GM12872 (cell line): ENCODE data around the gene PPDPF.
A peak's percentile ranks its signal among the peaks of the same experiment; 100 is the strongest.

Experiments
- TF ChIP-seq, protein P1 (sequence below): IDR thresholded peaks from 3 replicates; pipeline ENCODE4 v1.5.1; 2011; ENCODE audit warnings: low read depth, mild to moderate bottlenecking, low read length, moderate library complexity; ENCODE audit not compliant: insufficient read depth

Gene PPDPF

GRCh38 chr20:63498960-63499337, 21.6 kb upstream of the PPDPF start, which contains the start of gene EEF1A2:
EEF1A2 (minus strand) TSS chr20:63499083; CDS start chr20:63497763, 1,320 bp downstream.
- TF ChIP-seq, protein P1, sequence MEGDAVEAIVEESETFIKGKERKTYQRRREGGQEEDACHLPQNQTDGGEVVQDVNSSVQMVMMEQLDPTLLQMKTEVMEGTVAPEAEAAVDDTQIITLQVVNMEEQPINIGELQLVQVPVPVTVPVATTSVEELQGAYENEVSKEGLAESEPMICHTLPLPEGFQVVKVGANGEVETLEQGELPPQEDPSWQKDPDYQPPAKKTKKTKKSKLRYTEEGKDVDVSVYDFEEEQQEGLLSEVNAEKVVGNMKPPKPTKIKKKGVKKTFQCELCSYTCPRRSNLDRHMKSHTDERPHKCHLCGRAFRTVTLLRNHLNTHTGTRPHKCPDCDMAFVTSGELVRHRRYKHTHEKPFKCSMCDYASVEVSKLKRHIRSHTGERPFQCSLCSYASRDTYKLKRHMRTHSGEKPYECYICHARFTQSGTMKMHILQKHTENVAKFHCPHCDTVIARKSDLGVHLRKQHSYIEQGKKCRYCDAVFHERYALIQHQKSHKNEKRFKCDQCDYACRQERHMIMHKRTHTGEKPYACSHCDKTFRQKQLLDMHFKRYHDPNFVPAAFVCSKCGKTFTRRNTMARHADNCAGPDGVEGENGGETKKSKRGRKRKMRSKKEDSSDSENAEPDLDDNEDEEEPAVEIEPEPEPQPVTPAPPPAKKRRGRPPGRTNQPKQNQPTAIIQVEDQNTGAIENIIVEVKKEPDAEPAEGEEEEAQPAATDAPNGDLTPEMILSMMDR: 0 out of 3 replicates have a peak, but pooled peaks have one; percentile 11

DNA sequence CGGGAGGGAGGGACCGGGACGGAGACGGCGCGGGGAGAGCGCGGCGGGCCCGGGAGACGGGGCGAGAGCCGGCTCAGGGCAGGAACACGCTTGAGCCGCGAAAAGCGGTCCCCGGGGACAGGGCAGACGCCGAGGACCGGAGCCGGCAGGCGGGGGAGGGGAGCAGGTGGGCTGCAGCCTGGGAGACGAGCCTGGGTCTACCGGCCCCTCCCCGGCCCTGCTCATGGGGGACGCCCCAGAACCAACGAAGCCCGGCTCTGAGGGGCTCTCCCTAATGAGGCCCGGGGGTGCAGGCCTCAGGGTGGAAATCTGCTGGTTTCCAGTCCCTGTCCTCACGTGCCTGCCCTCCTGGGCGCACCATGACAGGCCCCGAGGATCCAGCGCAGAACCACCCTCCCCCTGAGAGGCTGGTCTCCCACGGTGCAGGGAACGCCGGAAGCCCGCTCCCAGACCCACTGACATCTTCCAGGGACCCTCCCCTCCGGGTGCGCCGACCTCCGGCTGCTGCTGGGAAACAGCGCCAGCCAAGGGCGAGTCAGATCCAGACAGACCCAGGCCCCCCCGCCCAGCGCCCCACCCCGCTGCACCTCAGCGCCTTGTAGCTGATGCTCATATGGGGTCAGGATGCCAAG, 21.1 kb upstream of the PPDPF start:
- TF ChIP-seq, protein P1: no peak

DNA sequence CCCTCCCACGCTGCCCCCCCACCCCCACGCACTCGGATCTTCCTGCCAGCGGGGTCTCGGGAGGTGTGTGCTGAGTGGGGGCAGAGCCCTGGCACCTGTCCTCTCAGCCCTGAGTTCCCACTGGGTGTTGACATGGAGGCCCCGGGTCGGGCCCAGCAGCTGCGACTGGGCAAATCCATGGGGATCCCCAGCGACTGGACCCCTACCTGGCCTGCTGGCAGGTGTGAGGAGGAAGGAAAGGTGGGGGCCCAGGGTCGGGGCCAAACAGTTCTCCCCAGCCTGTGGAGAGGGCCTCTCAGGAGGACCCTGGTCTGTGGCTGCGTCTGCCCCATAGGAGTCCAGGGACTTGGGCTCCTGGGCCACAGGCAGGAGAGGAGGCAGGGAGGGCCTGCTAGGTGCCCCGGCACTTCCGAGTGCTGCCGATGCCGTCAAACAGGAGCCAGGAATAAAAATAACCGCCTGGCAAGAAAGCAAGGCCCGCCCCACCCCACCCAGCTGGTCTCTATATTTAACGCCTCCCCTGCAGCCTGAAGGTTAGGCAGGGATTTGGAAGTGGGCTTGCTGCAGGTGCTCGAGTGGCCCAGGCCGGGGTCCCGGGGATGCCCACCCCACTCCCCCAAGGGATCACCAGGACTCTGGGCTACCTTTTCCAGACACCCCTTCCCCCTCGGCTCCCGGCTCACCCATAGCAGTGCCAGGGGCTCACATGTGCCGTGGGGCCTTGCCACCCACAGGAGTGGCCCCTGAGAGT, 20.2 kb upstream of the PPDPF start:
- TF ChIP-seq, protein P1: no peak

DNA sequence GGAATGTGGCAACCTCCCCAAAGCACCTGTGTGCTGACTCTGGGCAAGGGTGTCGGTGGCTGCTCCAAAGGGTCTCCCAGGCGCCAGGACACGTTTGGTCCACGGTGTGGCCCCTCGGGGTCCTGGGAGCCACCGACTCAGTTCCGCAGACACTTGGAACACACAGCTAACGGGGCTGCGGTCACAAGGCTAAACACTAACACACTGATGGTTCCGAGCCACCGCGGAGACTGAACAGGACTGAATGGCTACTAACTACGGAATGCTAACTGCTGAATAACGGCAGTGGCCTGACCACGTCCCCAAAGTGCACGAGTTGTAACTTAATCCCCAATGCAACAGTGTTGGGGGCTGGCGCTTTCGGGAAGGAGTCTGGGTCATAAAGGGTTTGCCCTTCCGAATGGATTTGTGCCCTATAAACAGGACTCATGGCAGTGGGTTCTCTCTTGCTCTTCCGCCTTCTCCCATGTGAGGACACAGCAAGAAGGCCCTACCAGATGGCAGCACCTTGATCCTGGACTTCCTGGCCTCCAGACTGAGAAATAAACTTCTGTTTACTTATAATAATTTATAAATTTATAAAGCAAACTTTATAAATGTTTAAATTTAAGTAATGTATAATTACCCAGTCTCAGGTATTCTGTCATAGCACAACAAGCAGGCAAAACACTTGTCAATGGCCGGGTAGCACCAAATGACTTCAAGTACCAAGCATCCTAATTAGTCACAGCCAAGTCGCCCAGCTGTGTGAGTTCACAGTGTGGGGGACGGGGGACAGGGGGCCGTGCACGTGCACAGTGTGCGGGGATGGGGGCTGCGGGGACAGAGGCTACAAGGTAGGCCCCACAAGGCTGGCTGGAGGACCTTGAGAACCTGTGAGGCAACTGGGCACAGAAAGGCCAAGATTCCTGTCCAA, 19.4 kb upstream of the PPDPF start:
- TF ChIP-seq, protein P1: no peak

GRCh38 chr20:63501818-63502670, 18.5 kb upstream of the PPDPF start:
- TF ChIP-seq, protein P1: no peak

GRCh38 chr20:63502671-63503172, 17.8 kb upstream of the PPDPF start:
- TF ChIP-seq, protein P1: no peak
